Measurements from ENCODE around the gene MAP1LC3B.
"Not testable (repeated sequence)": the region's sequence is repeated elsewhere in the genome, so short reads cannot be mapped to it uniquely, and the experiment has no call there.

MAP1LC3B gene

DNA sequence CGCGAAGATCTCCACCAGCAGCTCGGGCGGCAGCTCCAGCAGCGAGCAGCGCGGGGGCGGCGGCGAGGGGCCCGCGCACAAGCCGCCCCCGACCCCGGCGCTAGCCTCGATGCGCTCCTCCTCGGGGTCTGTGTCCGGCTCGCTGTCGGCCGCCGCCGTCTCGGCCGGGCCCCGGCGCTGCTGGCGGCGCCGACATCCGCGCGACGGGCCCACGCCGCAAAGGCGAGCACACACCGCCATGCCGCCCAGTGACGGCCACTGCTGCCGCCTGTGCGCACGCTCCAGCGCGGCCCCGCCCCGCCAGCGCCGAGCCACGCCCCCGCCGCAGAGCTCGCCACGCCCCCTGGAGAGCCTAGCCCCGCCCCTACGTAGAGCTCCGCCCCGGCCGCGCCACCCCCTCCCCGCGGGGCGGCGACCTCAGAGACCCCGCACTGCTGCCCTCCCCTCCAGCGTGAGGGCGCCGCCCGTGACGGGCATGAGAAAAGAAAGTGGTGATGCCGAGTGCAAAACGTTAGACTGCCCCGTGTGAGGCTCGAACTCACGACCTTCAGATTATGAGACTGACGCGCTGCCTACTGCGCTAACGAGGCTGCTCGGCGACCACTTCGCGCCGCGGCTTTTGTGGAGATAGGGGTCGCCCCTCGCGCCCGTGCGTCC lies 8.5 kb upstream of the MAP1LC3B start, which contains the start of gene FBXO31:
FBXO31 (minus strand) TSS at position 272 of the 657 bp plus-strand sequence; CDS start at position 240, 32 bp downstream.
- DNase-seq = peak; percentile 93 to 94

DNA sequence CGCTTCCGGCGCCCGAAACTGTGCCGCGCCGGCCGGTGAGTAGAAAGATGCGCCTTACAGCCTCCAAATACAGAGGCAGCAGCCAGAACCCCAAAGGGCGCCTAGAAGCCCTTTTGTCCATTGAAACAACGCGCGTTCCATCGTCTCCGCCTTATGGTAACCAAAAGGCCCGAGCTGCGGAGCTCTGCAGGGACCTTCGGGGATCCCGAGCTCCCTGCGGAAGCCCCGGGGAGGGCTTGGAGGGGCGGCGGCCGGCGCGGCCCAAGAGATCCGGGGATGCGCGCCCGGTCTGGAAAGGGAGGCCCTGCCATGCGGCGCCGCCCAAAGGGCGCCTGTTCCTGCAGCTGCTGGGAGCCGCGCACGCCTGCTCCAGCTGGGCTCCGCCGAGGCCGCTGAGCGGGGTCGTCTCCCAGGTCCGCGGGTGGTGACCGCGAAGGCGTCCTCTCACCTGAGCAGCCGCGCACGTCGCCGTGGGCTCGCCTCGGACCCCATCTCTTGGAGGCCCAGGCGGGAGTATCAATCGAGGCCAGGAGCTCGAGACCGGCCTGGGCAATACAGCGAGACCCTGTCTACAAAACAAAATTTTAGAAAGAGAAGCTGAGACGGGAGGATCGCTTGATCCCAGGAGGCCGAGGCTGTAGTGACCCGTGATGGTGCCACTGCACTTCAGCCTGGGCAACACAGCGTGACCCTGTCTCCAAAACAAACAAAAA lies 7.8 kb upstream of the MAP1LC3B start:
- DNase-seq = peak; percentile 79 to 89

DNA sequence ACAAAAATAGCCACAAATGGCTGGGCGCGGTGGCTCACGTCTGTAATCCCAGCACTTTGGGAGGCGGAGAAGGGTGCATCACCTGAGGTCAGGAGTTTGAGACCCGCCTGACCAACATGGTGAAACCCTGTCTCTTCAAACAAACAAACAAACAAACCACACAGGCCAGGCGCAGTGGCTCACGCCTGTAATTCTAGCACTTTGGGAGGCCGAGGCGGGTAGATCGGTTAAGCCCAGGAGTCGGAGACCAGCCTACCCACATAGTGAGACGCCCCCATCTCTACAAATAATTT lies 7.3 kb upstream of the MAP1LC3B start:
- DNase-seq = peak in 1 of 2 experiments; percentile 43

DNA sequence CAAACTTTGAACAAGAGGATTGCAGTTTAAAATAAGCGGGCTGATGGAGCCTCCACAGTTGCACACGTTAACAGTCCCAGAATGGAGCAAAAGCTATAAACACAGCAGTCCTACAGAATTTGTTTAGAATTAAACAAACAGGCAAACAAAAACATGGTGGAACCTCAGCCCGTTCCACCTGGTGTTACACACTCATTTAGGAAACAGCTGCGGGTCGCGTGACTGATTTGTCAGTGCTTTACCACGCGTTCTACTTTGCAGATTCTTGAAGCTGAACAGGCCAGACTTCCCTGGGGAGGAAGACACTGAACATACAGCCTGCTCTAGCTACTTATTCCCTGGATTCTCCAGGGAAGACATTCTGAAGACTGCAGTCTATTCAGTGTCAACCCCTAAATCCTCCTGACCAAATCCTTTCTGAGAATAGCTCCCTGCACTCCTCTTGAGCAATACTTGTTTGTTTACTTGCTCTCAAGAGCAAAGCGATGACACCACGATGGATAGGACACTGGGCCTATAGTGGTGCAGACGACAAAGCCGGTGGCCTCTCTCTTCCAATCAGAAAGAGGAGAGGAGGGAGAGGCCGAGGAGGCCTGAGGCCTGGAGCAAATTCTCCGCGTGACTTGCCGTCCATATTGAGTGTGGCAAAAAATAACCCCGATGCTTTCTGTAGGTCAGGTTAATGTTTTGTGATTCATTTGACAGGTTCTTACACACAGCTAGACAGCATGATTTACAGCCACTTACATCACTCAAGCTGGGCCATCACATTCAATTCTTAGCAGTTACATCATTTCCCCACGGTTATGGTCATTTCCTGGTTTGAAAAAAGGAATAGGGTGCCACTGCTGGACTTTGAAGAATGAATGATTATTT lies 4.0 kb upstream of the MAP1LC3B start:
- DNase-seq = peak; percentile 100

DNA sequence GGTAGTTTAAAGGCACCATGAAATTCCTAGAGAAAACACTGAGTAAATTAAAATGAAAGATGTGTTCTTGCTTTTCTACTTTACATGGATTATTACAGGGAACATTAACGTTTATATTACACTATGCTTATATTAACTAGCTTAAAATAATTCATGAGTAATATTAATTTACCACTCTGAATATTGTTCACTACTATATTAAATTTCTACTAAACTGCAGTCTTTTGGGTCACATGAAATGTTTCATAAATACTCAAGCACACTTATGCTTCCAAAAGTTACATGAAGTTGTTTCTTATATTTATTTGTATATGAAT lies 3.4 kb upstream of the MAP1LC3B start:
- no peak for DNase-seq

DNA sequence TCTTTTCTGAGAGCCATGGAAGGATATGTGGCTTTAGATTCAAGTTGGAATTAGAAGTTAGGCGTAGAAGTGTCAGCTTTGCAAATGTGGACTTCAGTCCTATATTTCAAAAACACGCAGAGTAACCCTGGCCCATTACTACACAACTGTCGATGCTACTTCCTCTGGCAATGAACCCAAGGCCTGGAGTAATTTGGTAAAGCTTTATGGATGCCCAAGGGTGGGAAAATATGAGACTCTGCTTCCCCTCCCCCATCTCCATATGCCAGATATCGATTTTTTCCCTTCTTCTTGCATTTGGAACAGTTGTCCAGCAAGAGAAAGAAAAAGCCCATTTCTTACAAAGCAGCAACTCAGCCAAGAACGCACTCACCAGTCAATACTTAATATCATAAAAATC lies 2.9 kb upstream of the MAP1LC3B start:
- DNase-seq = no peak

DNA sequence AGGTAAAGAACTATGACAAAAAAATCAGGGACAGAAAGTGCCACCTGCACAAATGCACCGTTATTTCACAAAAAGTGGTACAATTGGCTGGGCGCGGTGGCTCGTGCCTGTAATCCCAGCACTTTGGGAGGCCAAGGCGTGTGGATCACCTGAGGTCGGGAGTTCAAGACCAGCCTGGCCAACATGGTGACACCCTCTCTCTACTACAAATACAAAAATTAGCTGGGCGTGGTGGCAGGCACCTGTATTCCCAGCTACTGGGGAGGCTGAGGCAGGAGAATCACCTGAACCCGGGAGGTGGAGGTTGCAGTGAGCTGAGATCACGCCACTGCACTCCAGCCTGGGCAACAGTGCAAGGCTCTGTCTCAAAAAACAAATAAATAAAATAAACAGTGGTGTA lies 2.2 kb upstream of the MAP1LC3B start:
- DNase-seq = not testable (repeated sequence)

DNA sequence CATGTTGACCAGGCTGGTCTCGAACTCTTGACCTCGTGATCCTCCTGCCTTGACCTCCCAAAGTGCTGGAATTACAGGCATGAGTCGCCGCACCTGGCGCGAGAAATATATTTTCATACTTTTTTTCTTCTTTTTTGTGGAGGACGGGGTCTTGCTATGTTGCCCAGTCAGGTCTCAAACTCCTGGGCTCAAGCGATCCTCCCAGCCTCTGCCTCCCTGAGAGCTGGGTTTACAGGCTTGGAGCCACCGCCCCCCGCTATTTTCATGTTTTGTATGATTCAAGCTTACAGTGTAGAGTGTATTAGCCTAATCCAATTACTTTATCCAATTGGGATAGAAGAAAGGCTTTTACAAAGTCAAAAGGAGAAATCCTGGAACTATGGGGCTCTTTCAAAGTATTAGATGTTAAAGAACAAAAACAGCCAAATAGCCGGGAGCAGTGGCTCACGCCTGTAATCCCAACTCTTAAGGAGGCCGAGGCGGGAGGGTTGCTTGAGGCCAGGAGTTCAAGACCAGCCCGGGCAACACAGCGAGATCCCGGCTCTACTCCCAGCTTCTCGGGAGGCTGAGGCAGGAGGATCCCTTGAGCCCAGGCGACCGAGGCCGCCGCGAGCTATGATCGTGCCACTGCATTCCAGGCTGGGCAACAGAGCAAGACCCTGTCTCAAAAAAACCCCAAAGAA lies 1.4 kb upstream of the MAP1LC3B start:
- no peak for DNase-seq

DNA sequence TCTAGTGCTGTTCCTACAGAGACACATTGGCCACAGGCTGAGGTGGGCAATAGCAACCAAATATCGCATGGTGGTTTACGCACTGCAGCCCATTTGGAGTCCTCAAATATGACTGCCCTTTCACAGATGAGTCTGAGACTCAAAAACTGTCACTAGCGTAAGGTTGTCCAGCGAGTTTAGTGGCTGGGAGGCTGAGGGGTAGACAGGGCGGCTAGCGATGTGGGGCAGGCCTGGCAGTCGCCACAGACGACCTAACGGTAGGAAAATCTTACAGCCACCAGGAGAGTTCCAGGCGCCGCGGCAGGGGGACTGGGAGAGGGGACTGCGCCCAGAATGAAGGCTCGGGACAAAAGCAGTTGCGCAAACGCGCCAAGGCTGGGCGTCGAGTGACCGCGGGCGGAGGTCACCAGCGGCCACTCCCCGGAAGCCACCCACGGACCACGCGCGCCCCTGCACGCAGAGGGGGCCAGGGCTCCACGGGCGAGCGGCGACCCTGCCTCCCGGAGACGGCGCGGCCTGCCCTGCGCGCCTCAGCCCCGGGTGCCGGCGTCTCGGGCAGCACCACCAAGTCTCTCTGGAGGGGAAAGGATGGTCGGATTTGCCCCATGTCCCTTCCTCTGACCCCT lies 699 bp upstream of the MAP1LC3B start:
- peak; percentile 30 to 35 for DNase-seq

DNA sequence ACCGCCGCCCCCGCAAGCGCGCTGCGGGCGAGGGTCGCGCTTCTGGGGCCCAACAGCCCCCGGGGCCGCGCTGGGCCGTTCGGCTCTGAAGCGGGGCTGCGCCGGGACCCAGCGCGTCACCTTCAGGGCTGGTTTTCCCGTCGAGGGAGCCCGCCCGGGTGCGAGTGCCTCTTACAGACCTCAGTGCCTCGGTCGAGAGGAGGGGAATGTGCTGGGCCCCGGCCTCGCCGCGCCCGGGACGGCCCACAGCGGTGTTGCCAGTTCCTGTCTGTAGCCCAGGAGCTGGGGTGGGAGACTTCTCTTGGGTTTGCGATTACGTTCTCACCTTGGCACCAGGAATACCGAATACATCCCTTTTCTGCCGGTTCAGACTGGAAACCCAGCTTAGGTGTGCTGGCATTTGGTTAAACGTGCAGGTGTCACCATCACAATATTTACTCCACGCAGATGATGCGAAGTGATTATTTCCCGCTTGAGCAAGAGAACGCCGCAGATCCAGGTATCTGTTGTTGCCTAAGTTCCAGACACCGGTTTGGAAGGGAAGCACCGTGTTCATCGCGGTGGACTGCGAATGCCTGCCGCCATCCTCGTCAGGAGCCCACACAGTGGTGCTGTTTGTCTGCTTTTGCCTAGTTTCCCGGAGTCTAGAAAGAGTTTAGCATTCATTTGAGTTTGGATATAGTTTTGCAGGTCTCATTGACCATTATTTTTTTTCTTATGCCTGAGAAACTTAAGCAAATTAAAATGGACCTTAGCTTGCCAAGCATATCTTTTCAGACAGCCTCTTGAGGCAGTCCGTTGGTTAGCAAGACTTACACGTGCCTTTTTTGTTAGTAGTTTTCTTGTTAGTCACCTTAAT lies 914 bp downstream of the MAP1LC3B start:
- peak in 1 of 2 experiments; percentile 27 for DNase-seq

DNA sequence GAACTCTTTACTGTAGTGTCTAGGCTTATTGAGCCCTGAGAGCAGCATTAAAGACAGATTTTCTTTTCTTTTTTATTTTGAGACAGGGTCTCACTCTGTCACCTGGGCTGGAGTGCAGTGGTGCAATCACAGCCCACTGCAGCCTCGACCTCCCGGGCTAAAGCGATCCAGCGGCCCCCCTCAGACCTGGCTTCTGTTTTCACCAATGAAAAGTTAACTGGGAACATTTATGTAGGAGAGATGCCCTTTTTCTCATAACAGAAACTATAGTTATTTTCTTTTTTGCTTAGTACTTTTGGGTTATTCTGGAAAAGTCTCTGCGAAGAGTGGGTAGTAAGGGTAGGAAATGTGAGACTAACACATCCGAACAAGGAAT lies 1.5 kb downstream of the MAP1LC3B start:
- no peak for DNase-seq

DNA sequence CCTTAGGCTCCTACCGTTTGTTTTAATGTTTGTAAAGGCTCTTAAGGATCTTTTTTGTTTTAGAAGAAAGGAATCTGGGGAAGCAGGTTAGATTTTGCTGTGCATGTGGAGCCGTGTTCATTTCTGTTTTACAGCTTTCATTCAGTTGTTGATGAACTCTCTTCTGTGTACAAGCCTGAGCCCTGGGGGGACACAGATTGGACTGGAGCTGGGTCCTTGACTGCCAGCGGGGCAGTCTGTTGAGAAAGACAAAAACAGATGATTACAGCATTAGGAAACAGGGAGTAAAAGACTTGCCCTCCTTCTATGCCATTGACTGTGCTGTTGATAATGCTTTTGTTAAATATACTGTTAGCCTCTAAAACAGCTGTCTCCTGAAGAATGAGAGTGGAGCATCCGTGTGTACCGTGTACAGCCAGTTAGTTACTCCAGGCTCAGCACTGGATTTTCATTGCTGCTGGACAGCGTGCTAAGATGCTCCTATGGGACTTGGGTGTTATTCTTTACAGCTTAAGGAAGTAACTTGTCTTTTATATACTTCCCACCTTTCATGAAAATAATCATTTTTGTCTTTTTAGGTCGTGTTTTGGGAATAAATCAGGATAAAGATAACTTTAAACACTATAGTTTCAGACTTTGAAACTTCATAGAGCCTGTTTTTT lies 3.2 kb downstream of the MAP1LC3B start:
- DNase-seq = no peak

DNA sequence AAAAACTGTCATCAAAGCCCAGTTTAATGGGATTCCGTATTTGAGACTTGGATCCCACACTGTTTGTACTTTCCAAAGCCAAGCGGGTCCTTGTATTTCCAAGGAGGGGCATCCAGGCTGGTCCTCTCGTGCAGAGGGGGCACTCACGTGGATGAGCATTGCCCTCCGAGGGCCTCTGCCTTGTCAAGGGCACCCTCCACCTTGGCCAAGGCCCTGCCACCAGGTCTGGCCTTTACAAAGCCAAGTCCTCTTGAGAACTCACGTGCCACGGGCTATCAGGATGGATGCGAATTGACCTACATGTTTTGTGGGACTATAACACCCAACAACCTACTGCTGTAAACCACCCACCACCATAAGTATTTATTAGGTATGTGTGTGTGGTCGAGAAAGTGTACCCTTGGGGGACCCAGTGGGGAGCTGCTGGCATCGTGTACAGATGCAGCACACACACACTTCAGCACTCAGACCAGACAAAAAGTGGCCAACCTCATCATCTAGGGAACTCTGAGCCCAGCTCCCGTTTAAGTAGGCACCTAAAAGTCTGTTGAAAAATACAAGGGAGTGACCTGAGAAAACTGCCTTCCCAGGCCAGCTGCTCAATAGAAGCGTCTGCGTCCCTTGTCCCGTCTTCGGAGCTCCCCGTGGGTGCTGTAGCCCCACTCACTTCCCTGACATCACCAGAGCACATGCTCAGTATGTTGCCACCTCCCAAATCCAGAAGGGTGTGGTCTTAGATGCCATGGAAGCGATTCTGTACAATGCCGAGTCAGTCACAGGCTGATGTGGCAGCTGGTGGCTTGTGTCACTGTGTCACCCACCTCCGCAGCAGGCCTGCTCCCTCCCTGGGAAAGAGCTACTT lies 12.9 kb downstream of the MAP1LC3B start:
- DNase-seq = no peak

DNA sequence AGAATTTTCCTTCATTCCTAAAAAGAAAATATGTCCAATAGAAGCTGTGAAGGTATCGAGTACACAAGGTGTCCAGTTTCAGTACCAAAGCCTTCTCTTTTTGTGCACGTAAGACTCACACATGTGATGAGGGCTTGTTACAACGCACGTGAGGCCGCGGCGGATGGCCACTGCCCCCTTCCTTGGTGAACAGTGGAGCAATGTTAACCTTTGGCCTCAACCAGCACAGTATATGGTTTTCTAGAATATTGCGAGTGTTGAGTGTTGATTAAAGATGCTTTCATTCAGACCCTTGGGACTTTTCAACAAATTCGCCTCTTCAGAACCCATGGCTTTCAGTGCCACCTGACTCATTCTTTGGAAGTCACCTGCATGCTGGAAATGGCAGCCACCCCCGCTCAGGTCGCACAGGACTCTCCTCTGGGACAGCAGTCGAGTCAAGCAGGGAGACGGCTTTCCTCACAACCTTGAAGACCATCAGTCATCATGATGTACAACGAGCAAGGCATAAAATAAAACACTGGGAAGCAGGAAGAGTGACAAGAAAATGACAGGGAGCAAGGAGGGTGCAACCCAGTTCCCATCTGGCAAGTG lies 14.5 kb downstream of the MAP1LC3B start:
- no peak for DNase-seq

DNA sequence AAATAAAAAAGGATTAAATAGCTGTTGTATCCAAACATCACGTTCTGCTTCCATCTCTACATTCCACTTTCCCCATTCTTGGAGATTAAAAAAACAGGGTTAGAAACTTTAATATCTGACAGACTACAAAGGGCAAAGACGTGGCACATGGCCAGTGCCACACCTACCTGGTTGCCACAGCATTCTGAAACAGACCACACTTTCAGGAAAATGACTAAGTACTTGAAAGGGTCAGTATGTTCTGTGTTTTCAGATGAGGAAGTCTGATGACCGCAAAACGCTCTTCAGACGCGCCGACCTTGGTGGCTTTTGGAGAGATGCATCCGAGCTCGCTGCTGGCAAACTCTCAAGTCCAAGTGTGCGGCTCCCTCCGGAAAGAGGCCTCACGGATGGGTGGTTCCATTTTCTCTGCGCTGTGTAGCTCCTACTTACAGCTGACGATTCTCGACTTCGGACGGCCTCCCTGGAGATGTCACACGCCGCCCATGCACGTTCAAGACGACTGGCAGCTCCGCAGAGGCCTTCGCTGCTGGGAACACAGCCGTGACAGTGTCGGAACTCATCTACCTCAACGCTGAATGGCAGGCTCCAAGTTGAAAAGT lies 15.5 kb downstream of the MAP1LC3B start:
- DNase-seq = no peak

DNA sequence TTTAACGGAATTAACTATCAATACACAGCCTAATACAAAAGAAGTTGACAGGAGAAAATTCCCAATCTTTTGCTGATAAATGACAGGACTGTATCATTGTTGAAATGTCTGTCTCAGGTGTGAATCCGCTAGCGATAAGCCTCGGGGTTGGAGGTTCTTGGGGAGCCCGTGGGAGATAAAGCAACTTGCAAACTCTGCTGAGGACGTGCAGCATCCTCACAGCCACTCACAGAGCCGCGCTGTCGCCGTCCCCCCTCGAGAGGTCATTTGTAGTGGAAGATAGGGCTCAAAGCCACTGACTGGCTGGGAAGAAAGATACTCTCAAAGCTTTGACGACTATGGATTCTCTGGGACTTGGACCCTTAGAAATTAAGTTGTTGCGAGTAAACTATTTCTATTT lies 17.0 kb downstream of the MAP1LC3B start:
- DNase-seq = no peak

DNA sequence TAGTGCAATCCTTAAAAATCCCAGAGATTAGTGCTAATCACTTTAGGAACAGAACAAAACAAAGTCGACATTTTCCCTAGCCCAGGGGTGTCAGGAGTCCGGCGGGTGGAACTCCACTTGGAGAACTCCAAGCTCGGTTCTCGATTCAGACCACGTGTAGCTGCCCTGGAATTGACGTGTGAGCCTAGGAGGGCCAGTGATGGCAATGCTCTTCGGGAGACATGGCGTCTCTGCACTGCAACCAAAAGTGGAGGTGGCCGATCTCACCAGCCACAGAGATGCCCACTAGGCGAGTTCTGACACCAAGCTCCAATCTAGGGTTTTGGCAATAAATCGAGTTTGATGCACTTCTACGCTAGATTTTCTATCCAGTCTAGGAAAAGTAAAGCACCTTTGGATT lies 17.6 kb downstream of the MAP1LC3B start:
- no peak for DNase-seq

DNA sequence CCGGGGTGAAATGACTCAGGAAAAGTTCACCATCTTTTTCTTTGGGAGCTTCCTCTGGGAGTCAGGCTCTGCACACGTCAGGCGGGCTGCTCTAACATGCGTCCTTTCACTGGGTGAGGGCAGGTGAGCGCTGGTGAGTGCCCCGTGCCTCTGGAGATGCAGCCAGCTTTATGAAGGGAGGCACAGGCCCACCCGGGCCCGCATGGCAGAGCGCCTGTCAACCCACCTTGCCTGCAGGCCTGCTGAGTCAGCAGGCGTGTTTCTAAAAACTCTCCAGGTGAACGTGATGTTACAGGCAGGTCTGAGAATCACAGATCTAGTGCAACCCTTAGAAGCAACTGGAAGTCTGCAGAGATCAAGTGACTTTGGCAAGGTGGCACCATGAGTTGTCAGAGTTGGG lies 18.4 kb downstream of the MAP1LC3B start:
- DNase-seq = no peak

DNA sequence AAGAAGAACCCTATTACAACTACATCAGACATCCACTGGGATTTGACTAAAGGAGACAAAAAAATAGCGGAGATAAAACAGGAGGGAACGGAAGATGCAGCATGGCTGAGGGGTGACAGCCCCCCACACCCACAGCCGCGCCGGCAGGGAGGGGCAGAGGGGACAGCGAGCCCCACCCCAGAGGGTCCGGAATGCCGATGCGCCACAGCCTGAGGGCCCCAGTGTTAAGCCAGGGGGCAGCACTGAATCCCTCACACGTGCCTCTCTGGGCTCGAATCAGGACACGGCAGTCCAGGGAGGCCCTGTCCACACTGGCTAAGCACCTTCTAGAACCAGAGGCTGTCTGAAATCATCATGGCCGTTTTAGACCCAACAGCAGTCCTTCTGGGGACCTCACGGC lies 18.8 kb downstream of the MAP1LC3B start:
- DNase-seq = no peak

Measured in SHP77 (cell line).